ENCODE results near the gene MESP2.
"Not testable (repeated sequence)": the region's sequence is repeated elsewhere in the genome, so short reads cannot be mapped to it uniquely, and the experiment has no call there.

The MESP2 gene

GRCh38 chr15:89780601-89781000, 4.5 kb downstream of the MESP2 start:
- no peak for DNase-seq

GRCh38 chr15:89781055-89781454, 4.9 kb downstream of the MESP2 start:
- no peak for DNase-seq

GRCh38 chr15:89781891-89782618, 5.9 kb downstream of the MESP2 start:
- no peak for DNase-seq

GRCh38 chr15:89782619-89782950, 6.5 kb downstream of the MESP2 start:
- DNase-seq = not testable (repeated sequence)

- DNase-seq = no peak
Observed at GRCh38 chr15:89783111-89783860, 7.2 kb downstream of the MESP2 start.

GRCh38 chr15:89783861-89784685, 7.9 kb downstream of the MESP2 start:
- no peak for DNase-seq

GRCh38 chr15:89784686-89784960, 8.5 kb downstream of the MESP2 start:
- DNase-seq = no peak

GRCh38 chr15:89785064-89785773, 9.1 kb downstream of the MESP2 start:
- DNase-seq = no peak

GRCh38 chr15:89785774-89786140, 9.6 kb downstream of the MESP2 start:
- no peak for DNase-seq

- no peak for DNase-seq
Observed at GRCh38 chr15:89787944-89788343, 11.8 kb downstream of the MESP2 start.

- not testable (repeated sequence) for DNase-seq
Observed at GRCh38 chr15:89788585-89788984, 12.5 kb downstream of the MESP2 start.

- DNase-seq = no peak
Observed at GRCh38 chr15:89790206-89790605, 14.1 kb downstream of the MESP2 start.

- DNase-seq = no peak
Observed at GRCh38 chr15:89790661-89791060, 14.5 kb downstream of the MESP2 start.

- no peak for DNase-seq
Observed at GRCh38 chr15:89792106-89792805, 16.1 kb downstream of the MESP2 start.

- no peak for DNase-seq
Observed at GRCh38 chr15:89794627-89795241, 18.6 kb downstream of the MESP2 start.

- DNase-seq = no peak
Observed at GRCh38 chr15:89795996-89796395, 19.9 kb downstream of the MESP2 start.

- DNase-seq = no peak
Observed at GRCh38 chr15:89797678-89798201, 21.6 kb downstream of the MESP2 start.

GRCh38 chr15:89799011-89799911, 23.1 kb downstream of the MESP2 start:
- DNase-seq = no peak

GRCh38 chr15:89799918-89800498, 23.9 kb downstream of the MESP2 start:
- DNase-seq = no peak

Measured in hypothalamus (tissue), 51 donors.